NCI-H2081 treated with DMSO at 0.1 percent for 48 hours (cell line): Measurements from ENCODE around the gene PTGES2.

ENCODE experiments used
- DNase-seq: peaks from one replicate; lab custom pipeline; 2025; lab: John Stamatoyannopoulos, UW

The PTGES2 gene

GRCh38 chr9:128153060-128153946 lies 25.8 kb upstream of the PTGES2 start:
- DNase-seq: no peak

DNA sequence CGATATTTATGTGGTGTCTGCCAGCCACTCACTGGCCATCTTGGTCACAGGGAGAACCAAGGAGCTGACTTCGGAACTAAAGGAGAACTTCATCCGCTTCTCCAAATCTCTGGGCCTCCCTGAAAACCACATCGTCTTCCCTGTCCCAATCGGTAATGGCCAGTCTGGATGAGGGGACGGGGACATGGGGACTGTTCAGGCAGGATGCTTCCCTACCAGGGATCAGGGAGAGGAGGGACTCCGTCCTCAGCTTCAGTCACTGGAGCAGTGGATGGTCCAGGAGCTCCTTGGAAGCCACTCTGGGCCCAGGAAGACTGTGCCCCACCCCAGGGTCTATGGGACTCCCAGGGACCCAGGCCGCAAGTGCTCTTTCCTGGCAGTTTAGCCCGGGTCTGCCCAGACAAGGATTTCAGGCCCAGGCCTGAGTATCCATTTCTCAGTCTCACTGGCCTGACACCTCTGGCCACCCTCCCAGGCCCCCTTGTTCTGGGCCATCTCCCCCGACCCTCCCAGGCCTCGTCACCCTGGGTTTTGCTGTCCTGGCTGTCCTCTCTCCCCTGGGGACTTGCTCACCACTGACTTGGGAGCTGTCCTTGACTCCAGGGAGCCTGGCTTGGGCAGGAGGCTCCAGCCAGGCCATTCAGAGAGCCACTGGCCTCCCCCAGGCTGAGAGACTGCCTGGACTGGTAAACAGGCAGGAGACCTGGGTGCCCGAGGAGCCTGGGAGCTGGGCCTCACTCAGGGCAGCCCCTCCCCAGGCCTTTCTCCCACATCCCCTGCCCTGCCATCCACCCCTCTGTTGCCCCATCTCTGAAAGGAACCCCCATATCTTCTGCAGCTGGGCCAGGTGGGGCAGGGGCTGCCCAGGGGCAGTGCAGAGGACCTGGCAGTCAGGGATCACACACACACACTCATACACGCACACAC lies 24.9 kb upstream of the PTGES2 start:
- no peak for DNase-seq

DNA sequence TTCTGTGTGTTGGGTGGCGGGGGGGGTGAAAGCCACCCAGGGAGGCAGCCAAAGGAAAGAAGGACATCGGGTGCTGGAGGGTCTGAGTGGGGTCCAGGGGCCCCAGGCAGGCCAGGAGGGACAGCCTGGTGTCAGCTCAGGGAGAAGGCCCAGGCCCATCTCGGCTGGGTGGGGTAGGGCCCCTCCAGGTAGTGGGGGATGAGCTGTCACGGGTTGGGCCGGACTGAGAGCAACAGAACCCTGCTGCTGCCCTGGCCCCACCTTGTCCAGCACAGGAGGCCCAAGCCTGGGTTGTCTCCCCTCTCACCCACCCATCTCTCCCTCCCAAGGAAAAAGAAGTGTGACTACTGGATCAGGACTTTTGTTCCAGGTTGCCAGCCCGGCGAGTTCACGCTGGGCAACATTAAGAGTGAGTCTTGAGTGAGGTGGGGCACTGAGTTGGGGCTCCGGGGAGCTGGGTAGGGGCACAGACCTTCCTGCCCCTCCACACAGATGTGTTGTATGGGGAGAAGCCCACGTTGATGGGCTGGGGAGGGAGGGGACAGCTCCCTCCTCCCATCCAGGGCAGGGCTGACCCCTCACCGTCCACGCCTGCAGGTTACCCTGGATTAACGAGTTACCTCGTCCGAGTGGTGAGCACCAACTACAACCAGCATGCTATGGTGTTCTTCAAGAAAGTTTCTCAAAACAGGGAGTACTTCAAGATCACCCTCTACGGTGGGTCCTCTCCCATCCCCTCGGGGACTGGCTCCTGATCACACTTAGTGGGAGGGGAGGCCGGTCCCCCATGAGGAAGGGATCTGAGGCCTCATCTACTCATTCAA lies 24.0 kb upstream of the PTGES2 start:
- no peak for DNase-seq

DNA sequence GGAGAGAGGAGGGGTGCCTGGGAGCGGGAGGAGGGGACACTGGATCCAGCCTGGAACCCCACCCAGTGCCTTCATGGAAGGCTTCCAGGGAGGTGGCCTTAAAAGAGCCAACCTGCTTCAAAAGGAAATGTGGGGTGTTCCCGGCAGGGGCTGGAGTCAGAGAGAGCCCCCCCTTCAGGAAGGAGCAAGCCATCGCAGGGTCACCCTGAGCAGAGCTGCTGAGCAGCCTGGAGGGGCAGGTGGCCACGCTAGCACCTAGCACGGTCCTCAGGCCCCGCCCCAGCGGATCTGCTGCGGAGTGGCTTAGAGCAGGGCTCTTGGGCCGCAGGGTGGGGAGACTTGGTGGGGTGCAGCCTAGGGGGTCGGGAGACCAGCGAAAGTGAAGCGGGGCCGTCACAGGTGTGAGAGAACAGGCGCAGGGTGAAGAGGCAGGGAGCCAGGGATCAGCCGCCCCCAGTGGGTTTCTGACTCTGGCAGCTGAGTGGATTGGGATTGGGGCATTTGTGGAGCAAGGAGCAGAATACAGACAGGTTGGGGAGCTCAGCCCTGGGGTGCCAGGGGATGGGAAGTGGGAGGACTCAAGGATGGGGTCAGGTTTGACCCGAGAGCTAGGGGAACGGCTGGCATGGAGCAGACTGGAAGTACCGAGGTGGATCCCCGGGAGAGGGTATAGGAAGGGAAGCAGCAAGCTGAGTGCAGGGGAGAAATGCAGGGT lies 23.2 kb upstream of the PTGES2 start:
- DNase-seq: no peak

DNA sequence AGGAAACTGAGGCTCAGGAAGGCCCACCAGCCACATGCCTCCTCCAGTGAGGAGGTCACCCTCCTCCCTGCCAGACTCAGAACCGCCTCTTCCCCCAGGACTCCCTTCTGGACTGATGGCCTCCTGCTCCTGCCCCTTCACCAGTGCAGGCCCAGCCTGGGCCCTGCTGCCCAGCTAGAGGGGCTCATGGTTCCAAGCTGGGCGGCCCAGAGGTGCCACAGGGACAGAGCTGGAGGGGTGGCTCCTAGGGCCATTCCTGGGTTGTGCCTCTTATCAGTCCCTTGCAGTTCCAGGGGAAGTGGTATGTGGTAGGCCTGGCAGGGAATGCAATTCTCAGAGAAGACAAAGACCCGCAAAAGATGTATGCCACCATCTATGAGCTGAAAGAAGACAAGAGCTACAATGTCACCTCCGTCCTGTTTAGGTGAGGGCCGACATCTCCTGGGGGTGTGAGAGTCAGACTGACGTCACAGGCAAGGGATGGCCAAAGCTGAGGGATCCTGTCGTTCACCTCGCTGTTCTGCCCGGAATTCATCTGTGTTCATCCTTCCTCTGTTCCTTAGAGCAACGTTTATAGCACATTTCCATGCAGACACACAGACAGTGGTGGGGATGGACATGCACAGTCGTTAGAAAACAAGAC lies 22.5 kb upstream of the PTGES2 start:
- DNase-seq: no peak

GRCh38 chr9:128149001-128149701 lies 21.6 kb upstream of the PTGES2 start, which contains the start of gene LCN2:
Gene LCN2 (plus strand): TSS chr9:128149453. CDS start chr9:128149526, 73 bp downstream.
- no peak for DNase-seq

DNA sequence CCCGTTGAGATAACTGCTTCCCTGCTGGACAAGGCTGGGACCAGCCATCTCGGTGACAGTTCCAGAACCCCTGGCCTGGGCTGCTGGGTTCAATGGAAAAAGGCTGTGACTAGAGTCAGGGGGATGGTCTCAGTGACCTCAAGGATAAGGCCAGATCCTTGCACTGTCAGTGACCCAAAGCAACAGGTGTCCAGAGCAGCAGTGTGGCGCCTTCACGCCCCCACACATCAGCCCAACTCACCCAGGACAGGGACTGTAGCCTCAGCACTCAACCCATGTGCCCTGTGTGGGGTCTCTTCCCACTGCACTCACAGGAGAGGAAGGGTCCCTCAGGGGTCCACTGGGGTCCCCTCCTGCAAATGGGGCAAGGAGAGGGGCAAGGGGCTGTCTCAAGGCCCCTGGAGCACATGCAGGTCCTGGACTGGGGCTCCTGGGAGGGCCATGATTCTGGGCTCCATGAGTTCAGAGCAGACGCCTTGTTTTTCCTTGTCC lies 21.0 kb upstream of the PTGES2 start:
- no peak for DNase-seq

DNA sequence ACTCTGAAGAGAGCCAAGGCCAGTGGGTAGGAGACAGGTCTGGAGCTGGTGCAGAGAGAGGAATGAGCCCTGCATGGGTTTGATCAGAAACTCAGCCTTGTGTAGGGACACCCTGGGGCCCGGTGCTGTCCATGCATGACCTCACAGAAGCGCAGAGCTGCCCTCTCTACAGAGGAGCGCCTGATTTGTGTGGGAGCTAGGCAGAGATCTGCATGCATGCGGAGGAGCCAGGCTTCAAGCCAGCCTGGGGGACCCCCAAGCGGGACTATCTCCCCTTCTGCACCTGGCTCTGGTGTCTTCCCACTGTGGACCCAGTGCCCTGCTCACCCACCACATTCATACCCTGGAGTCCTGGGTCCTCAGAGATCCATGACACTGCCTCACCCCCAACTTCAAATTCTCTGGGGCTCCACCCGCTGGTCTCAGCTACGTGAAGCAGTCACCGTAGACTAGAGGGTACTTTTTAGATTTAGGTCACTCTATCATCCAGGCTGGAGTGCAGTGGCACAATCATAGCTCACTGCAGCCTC lies 19.1 kb upstream of the PTGES2 start:
- DNase-seq: no peak

- DNase-seq: no peak
Measured at GRCh38 chr9:128145951-128146351, 18.4 kb upstream of the PTGES2 start.

DNA sequence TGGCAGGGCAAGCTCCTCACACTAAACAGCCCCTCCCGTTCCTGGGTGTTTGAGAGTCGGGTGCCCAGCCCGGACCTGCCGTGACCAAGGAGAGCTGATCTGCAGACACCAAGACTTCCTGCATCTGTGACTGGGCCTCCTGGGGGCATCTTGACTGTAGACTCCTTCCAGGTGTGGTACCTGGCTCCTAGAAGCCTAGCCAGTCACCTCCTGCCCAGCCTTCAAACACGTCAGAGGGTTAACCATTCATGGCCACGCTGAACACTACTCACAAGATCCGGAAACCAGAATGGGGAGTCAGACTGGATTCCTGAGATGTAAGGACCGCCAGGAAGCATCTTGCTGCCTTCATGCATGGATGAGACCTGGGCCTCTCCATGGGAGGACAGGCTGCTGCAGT lies 18.0 kb upstream of the PTGES2 start:
- DNase-seq: no peak

GRCh38 chr9:128144239-128145181 lies 17.0 kb upstream of the PTGES2 start:
- DNase-seq: no peak

DNA sequence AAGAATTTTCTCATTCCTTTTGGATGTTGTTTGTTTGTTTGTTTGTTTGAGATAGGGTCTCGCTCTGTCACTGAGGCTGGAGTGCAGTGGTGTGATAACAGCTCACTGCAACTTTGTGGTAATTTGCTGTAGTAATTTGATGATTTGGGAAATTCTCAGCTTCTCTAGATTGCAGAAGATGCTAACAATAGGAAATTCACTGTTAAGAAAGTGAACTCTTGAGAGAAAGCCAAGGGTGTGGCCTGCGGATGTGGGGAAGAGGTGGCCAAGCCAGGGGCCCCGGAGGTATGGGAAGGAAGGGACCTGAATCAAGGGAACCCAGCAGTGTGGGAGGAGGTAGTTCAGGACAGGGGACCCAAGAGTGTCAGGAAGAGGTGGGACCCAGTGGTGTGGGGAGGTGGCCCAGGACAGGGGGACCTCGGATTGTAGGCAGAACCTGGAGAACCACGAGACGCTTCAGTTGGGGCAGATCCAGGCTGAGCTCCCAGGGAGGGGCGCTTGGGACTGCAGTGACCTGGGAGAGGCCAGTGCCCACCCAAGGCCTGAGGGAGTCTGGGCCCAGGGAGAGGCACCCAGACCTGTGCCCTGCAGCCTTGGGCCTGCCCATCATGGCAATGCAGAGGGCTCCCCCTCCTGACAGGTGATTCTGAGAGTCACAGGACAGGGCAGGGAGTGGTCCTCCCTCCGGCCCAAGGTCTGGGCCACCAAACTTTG lies 16.2 kb upstream of the PTGES2 start:
- DNase-seq: no peak

DNA sequence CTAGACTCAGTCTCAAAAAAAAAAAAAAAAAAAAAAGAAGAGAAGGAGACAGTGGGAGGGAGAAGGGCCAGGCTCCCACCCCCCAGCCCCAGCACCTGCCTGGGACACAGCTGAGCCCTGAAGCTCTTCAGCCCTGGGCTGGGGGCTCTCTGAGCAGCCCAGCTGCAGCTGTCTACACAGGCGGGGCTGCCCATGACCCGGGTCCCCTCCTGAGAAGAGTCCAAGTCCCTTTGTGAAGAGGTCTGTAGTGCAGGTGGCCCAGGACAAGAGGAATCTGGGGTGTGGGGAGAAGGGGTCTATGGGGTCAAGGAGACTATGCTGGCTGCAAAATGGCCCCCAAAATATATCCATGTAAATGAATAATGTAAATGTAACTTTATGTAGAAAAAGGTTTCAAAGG lies 15.1 kb upstream of the PTGES2 start:
- no peak for DNase-seq

GRCh38 chr9:128142061-128142460 lies 14.5 kb upstream of the PTGES2 start:
- DNase-seq: no peak

DNA sequence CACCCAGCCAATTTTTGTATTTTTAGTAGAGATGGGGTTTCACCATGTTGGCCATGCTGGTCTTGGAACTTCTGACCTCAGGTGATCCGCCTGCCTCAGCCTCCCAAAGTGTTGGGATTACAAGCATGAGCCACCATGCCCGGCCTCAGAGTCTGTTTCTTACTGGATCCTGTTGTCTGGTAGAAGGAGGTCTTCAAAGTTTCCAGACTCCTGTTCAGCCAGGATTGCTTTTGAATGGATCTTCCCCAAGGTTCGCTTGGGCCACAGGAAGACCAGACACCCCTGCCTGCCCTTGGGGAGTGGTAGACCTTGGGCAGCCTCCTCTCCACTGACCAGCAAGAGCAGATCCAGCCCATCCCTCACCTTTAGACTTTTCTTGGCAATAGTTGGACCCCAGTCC lies 14.1 kb upstream of the PTGES2 start:
- DNase-seq: no peak

GRCh38 chr9:128139621-128140020 lies 12.1 kb upstream of the PTGES2 start:
- DNase-seq: no peak

GRCh38 chr9:128138001-128138400 lies 10.5 kb upstream of the PTGES2 start:
- no peak for DNase-seq
